Prostate gland (tissue), 2 donors: Measurements from ENCODE around the gene FOXL2.

ENCODE experiments used
- CTCF ChIP-seq, 4 experiments: fragments of 200-600 bp in 2 of 4; fragments of 450-650 bp in 2 of 4; sonication (generic) in 2 of 4; IDR thresholded peaks; 1 replicate in 3 of 4; 2 replicates in 1 of 4; pipeline ENCODE4 v1.5.1; 2016 to 2019; ENCODE audit warnings: antibody characterized with exemption in 4 of 4, mild to moderate bottlenecking in 2 of 4, moderate library complexity in 2 of 4
- POLR2A ChIP-seq: fragments of 450-650 bp; IDR thresholded peaks from one replicate; pipeline ENCODE4 v1.6.1; 2016; ENCODE audit warnings: antibody characterized with exemption, mild to moderate bottlenecking
- POLR2AphosphoS5 ChIP-seq: sonication (generic); formaldehyde crosslinking; IDR thresholded peaks from one replicate; pipeline ENCODE4 v1.6.1; 2017; ENCODE audit warnings: antibody characterized with exemption

- no peak for TF ChIP-seq POLR2A
- TF ChIP-seq CTCF (IDR thresholded peaks at IDR 0.05), result no peak
- TF ChIP-seq POLR2AphosphoS5, result no peak
These were observed 24.9 kb upstream of the FOXL2 start for GRCh38 chr3:138971766-138972320.
